CD14-positive monocyte (primary cell): ENCODE measurements around the gene DAB2IP. TPM values are rescaled to one million over a fixed set of nuclear protein-coding genes. Genes with fewer than 3 reads are reported as not detected.

ENCODE experiments used
- DNase-seq, 3 donors: peaks; one replicate each; pipeline ENCODE4 v3.0.0-alpha.2; 2011 to 2022
- H2AFZ ChIP-seq: 2 replicates; pipeline ENCODE4 v1.6.0; 2012; ENCODE audit warnings: mild to moderate bottlenecking, low read depth, low read length, inconsistent platforms; ENCODE audit not compliant: insufficient read depth, poor library complexity, severe bottlenecking
- H3K27ac ChIP-seq, 2 donors: 1 replicate in 1 of 2; 2 replicates in 1 of 2; pipeline ENCODE4 v1.5.1; 2012 to 2013; ENCODE audit warnings: low read length in 2 of 2, control low read depth in 1 of 2, inconsistent platforms in 1 of 2, low read depth in 1 of 2, mild to moderate bottlenecking in 1 of 2
- H3K27me3 ChIP-seq, 2 donors: one replicate each; pipeline versions ENCODE4 v1.6.0 to v1.6.1; 2011 to 2013; ENCODE audit warnings: low read length in 2 of 2; ENCODE audit not compliant: control insufficient read depth in 2 of 2, insufficient read depth in 2 of 2
- H3K36me3 ChIP-seq, 2 donors: replicated peaks in 1 of 2; 1 replicate in 1 of 2; 2 replicates in 1 of 2; pipeline versions ENCODE4 v1.5.1 to v1.6.1; 2012 to 2013; ENCODE audit warnings: low read length in 2 of 2, control low read depth in 1 of 2, inconsistent platforms in 1 of 2, mild to moderate bottlenecking in 1 of 2; ENCODE audit not compliant: insufficient read depth in 2 of 2, control insufficient read depth in 1 of 2
- H3K4me1 ChIP-seq, 2 donors: 1 replicate in 1 of 2; 2 replicates in 1 of 2; pipeline versions ENCODE4 v1.5.1 to v1.6.1; 2012 to 2013; ENCODE audit warnings: low read length in 2 of 2, control low read depth in 1 of 2, inconsistent platforms in 1 of 2, mild to moderate bottlenecking in 1 of 2, moderate library complexity in 1 of 2; ENCODE audit not compliant: insufficient read depth in 2 of 2, control insufficient read depth in 1 of 2
- H3K4me2 ChIP-seq: replicated peaks from 2 replicates; pipeline ENCODE3; 2012; ENCODE audit warnings: low read length, moderate library complexity, mild to moderate bottlenecking; ENCODE audit not compliant: poor library complexity, severe bottlenecking; ENCODE audit errors: extremely low read depth
- H3K4me3 ChIP-seq, 3 experiments: fragments of 200-600 bp in 1 of 3; sonication (generic) in 1 of 3; replicated peaks in 1 of 3; 1 replicate in 2 of 3; 2 replicates in 1 of 3; pipeline ENCODE4 v1.5.1; 2011 to 2013; ENCODE audit warnings: low read length in 3 of 3, mild to moderate bottlenecking in 3 of 3, control low read depth in 2 of 3, low read depth in 2 of 3, inconsistent platforms in 1 of 3, moderate library complexity in 1 of 3
- H3K79me2 ChIP-seq: 2 replicates; pipeline ENCODE4 v1.6.0; 2012; ENCODE audit warnings: mild to moderate bottlenecking, control low read depth, inconsistent platforms, low read length, moderate library complexity; ENCODE audit not compliant: insufficient read depth
- H3K9ac ChIP-seq: 2 replicates; pipeline ENCODE4 v1.6.0; 2017; ENCODE audit warnings: low read length, mild to moderate bottlenecking; ENCODE audit not compliant: insufficient read depth, poor library complexity, severe bottlenecking
- H3K9me3 ChIP-seq, 2 donors: replicated peaks in 1 of 2; 1 replicate in 1 of 2; 2 replicates in 1 of 2; pipeline versions ENCODE4 v1.5.1 to v1.6.1; 2012 to 2013; ENCODE audit warnings: low read length in 2 of 2, control low read depth in 1 of 2; ENCODE audit not compliant: control insufficient read depth in 1 of 2, insufficient read depth in 1 of 2
- H4K20me1 ChIP-seq: 2 replicates; pipeline ENCODE4 v1.6.0; 2012; ENCODE audit warnings: mild to moderate bottlenecking, low read length, control low read depth, moderate library complexity; ENCODE audit not compliant: insufficient read depth
- H3K27ac Mint-ChIP-seq, 7 donors: one replicate each; pipeline ENCODE4 v1.8.0; 2020; ENCODE audit warnings: mild to moderate bottlenecking in 7 of 7, mixed read lengths in 7 of 7, moderate library complexity in 6 of 7, inconsistent platforms in 2 of 7
- H3K27me3 Mint-ChIP-seq, 3 donors: one replicate each; pipeline ENCODE4 v1.8.0; 2021 to 2022; ENCODE audit warnings: low read depth in 3 of 3, mild to moderate bottlenecking in 3 of 3, mixed read lengths in 3 of 3, moderate library complexity in 3 of 3, inconsistent platforms in 1 of 3
- H3K36me3 Mint-ChIP-seq, 2 donors: one replicate each; pipeline ENCODE4 v1.8.0; 2020; ENCODE audit warnings: mixed read lengths in 2 of 2, inconsistent platforms in 1 of 2, mild to moderate bottlenecking in 1 of 2
- H3K4me1 Mint-ChIP-seq: one replicate; pipeline ENCODE4 v1.8.0; 2020; ENCODE audit warnings: mild to moderate bottlenecking, mixed read lengths
- H3K4me3 Mint-ChIP-seq, 2 donors: one replicate each; pipeline ENCODE4 v1.8.0; 2020; ENCODE audit warnings: mild to moderate bottlenecking in 2 of 2, mixed read lengths in 2 of 2, moderate library complexity in 1 of 2
- H3K9me3 Mint-ChIP-seq, 7 donors: one replicate each; pipeline ENCODE4 v1.8.0; 2020 to 2022; ENCODE audit warnings: mixed read lengths in 7 of 7, mild to moderate bottlenecking in 6 of 7, moderate library complexity in 6 of 7, inconsistent platforms in 2 of 7
- CTCF ChIP-seq: fragments of 200-600 bp; IDR thresholded peaks from one replicate; pipeline ENCODE4 v1.8.0; 2022; ENCODE audit warnings: antibody characterized with exemption, mild to moderate bottlenecking
- WGBS: methylation state at CpG from one replicate; pipeline ENCODE4 v1.1.5; 2013; ENCODE audit warnings: missing lambda C conversion rate; ENCODE audit not compliant: insufficient coverage; 5-methylcytosine and 5-hydroxymethylcytosine counted together
- intact Hi-C, 2 donors: fragments of 100-400 bp; cut with micrococcal nuclease; formaldehyde crosslinking; loops; one replicate each; pipeline versions ENCODE4 v1.15.0 to v1.15.1; 2023
- polyA plus RNA-seq, 3 donors: library from polyadenylated mRNA; depleted of rRNA in 1 of 3; unstranded in 2 of 3; stranded (reverse) in 1 of 3; fragments of 300-500 nt in 2 of 3; fragments of >200 nt in 1 of 3; fragmentation: Illumina TruSeq in 2 of 3; gene quantifications; 1 replicate in 2 of 3; 2 replicates in 1 of 3; pipeline ENCODE4 v1.2.3, GENCODE V29; 2012 to 2021

Gene DAB2IP
- polyA plus RNA-seq, 3 donors = 0.13 TPM; not detected in 2

GRCh38 chr9:121640076-121640475 lies 11.4 kb upstream of the DAB2IP start:
- Mint-ChIP-seq H3K4me3 (no peak overlapping the region), H3K4me1 (peaks cover 13% of the 10 kb centered on the region), H3K9me3 (peaks cover 0 to 5% (median 0%) of the 10 kb centered on the region in 7 donors), H3K27me3 (peaks cover 13 to 30% (median 15%) of the 10 kb centered on the region in 3 donors), H3K27ac (no peak overlapping the region), H3K36me3 (no peaks in the 10 kb centered on the region)
- H3K4me1 ChIP-seq = no peaks in the 10 kb centered on the region
- DNase-seq = peak in 1 of 3 donors; percentile 15
- no peaks in the 10 kb centered on the region for H3K36me3 ChIP-seq
- WGBS = 84% methylated on average over 5 of the region's 9 CpGs
- H2AFZ ChIP-seq = no peak overlapping the region
- H3K4me2 ChIP-seq = no peak overlapping the region
- H4K20me1 ChIP-seq = no peaks in the 10 kb centered on the region
- no peak overlapping the region for H3K27ac ChIP-seq
- TF ChIP-seq CTCF = peak; percentile 47
- H3K27me3 ChIP-seq = no peaks in the 10 kb centered on the region
- intact Hi-C loops = no loop called here
- no peaks in the 10 kb centered on the region for H3K9me3 ChIP-seq
- no peak overlapping the region for H3K9ac ChIP-seq
- H3K79me2 ChIP-seq = no peaks in the 10 kb centered on the region
- no peak overlapping the region for H3K4me3 ChIP-seq

GRCh38 chr9:121640491-121641223 lies 10.8 kb upstream of the DAB2IP start:
- no peak for TF ChIP-seq CTCF
- Mint-ChIP-seq H3K9me3 (peaks cover 0 to 5% (median 0%) of the 10 kb centered on the region in 7 donors), H3K4me1 (peaks cover 19% of the 10 kb centered on the region), H3K27ac (no peak overlapping the region), H3K36me3 (no peaks in the 10 kb centered on the region), H3K27me3 (peaks cover 14 to 27% (median 14%) of the 10 kb centered on the region in 3 donors), H3K4me3 (no peak overlapping the region)
- no peak for DNase-seq
- Histone ChIP-seq H3K36me3 (no peaks in the 10 kb centered on the region), H3K27ac (no peak overlapping the region), H3K4me2 (no peak overlapping the region), H2AFZ (no peak overlapping the region), H4K20me1 (no peaks in the 10 kb centered on the region), H3K9me3 (no peaks in the 10 kb centered on the region), H3K9ac (no peak overlapping the region), H3K4me3 (no peak overlapping the region), H3K79me2 (no peaks in the 10 kb centered on the region), H3K4me1 (peaks cover 0 to 3% of the 10 kb centered on the region in 2 donors), H3K27me3 (no peaks in the 10 kb centered on the region)
- intact Hi-C loops = no loop called here
- WGBS = no CpG with 5 or more reads among the region's 2 CpGs
